ENCODE measurements around the gene EPO.

Gene EPO

DNA sequence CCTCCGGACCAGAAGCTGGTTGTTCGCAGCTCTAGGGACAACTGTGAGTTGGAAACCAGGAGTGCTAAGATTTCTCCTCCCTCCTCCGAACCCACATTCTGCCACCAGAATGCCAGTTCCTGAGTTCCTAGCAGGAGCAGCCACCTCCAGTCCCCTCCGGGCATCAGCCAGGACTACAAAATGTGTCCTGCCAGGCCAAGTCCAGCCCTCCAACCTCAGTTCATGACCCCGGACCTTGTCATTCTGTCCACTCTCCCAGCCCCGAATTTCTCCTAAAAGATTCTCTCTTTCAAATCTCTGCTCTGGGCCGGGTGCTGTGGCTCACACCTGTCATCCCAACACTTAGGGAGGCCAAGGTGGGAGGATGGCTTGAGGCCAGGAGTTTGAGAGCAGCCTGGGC, 15.5 kb downstream of the EPO start:
- no peak for TF ChIP-seq ZFX (IDR thresholded peaks at IDR 0.05; ENCODE audit: borderline replicate concordance)
- TF ChIP-seq, protein P1, sequence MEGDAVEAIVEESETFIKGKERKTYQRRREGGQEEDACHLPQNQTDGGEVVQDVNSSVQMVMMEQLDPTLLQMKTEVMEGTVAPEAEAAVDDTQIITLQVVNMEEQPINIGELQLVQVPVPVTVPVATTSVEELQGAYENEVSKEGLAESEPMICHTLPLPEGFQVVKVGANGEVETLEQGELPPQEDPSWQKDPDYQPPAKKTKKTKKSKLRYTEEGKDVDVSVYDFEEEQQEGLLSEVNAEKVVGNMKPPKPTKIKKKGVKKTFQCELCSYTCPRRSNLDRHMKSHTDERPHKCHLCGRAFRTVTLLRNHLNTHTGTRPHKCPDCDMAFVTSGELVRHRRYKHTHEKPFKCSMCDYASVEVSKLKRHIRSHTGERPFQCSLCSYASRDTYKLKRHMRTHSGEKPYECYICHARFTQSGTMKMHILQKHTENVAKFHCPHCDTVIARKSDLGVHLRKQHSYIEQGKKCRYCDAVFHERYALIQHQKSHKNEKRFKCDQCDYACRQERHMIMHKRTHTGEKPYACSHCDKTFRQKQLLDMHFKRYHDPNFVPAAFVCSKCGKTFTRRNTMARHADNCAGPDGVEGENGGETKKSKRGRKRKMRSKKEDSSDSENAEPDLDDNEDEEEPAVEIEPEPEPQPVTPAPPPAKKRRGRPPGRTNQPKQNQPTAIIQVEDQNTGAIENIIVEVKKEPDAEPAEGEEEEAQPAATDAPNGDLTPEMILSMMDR (IDR thresholded peaks at IDR 0.05) = no peak
- H3K27ac ChIP-seq = no peak overlapping the region

DNA sequence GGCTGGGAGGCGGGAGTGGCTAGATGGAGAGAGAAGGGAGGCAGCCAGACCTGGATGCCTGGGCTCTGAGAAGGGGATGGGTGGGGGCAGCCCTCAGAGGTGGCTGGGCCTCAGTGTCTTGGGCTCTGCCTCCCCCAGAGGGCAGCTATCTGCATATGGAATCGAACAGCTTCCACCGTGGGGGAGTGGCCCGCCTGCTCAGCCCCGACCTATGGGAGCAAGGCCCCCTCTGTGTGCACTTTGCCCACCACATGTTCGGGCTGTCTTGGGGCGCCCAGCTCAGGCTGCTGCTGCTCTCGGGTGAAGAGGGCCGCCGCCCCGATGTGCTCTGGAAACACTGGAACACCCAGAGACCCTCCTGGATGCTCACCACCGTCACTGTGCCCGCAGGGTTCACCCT, 16.4 kb downstream of the EPO start:
- TF ChIP-seq, protein P1 (IDR thresholded peaks at IDR 0.05) = no peak
- TF ChIP-seq ZFX (IDR thresholded peaks at IDR 0.05; ENCODE audit: borderline replicate concordance) = no peak
- no peak overlapping the region for H3K27ac ChIP-seq

DNA sequence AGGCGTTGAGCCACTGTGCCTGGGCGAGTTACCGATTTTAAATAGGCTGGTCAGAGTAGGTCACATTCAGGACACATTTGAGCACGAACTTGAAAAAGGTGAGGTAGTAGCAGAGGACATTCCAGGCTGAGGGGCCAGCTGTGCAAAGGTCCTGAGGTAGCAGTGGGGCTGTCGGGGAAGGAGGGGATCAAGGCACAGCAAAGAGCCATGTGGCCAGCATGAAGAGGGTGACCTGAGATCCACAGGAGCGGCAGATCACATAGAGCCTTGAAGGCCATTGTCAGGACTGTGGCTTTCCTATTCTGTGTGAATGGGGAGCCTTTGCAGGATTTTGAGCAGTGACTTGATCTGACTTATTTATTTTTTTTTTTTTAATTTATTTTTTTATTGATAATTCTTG, 19.7 kb downstream of the EPO start:
- TF ChIP-seq, protein P1 (IDR thresholded peaks at IDR 0.05) = no peak
- no peak overlapping the region for H3K27ac ChIP-seq

DNA sequence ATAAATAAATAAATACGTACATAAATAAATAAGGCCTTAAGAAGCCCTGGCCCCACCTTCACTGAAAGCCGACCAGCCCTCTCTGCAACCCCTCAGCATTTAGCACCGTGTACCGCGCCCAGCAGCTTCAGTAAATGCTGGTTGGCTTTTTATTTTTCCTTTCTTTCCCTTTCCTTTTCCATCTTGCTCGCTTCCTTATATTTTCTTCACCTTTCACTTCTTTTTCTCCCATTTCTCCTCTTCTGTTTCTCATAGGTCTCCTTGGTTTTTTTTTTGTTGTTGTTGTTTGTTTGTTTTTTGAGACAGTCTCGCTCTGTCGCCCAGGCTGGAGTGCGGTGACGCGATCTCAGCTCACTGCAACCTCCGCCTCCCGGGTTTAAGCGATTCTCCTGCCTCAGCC, 24.3 kb downstream of the EPO start:
- no peak overlapping the region for H3K27ac ChIP-seq
- no peak for TF ChIP-seq ZFX (IDR thresholded peaks at IDR 0.05; ENCODE audit: borderline replicate concordance)
- TF ChIP-seq, protein P1 (IDR thresholded peaks at IDR 0.05) = no peak

DNA sequence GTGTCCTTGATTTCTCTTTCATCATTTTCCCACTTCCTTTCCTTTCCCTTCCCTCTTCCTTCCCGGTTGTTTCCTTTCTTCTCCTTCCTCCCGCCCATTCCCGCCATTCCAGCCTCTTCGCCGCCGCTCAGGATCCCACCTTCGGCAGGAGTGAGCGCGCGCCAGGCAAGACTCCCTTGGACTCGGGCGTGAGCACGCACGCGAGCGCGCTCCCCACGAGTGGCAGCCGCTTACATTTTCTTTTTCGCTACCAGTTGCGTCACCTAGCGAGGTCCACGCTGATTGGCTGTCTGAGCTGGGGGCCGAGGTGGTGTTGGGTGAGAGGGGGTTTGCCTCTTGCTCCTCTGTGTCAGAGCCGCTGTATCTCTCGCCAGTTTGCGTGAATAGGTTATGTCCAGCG, 24.9 kb downstream of the EPO start:
- no peak overlapping the region for H3K27ac ChIP-seq
- TF ChIP-seq ZFX (IDR thresholded peaks at IDR 0.05; ENCODE audit: borderline replicate concordance) = no peak
- TF ChIP-seq, protein P1 (IDR thresholded peaks at IDR 0.05) = no peak

DNA sequence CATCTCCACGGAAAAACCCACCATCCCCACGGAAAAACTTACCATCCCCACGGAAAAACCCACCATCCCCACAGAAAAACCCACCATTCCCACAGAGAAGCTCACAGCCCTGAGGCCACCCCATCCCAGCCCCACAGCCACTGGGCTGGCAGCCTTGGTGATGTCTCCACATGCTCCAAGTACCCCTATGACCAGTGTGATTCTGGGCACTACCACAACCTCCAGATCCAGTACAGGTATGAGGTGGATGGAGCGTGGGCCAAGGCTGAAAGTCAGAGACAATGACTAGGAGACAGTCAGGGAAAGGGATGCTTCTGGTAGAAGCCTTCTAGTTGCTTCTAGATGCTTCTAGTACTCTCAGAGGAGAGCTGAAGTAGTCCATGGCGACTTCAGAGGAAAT, 32.7 kb downstream of the EPO start:
- no peak overlapping the region for H3K27ac ChIP-seq
- TF ChIP-seq, protein P1 (IDR thresholded peaks at IDR 0.05) = no peak
- TF ChIP-seq ZFX (IDR thresholded peaks at IDR 0.05; ENCODE audit: borderline replicate concordance) = no peak

DNA sequence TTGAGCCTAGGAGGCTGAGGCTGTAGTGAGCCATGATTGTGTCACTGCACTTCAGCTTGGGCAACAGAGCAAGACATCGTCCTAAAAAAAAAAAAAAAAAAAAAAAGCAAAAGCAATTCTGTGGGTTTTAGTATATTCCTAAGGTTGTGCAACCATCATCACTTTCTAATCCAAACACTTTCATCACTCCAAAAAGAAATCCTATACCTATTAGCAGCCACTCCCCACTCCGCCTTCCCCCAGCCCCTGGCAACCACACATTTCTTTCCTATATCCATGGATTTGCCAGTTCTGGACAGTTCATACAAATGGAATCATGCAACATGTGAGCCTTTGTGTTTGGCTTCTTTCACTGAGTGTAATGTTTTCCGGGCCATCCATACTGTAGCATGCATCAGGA, 33.5 kb downstream of the EPO start:
- TF ChIP-seq ZFX (IDR thresholded peaks at IDR 0.05; ENCODE audit: borderline replicate concordance) = no peak
- TF ChIP-seq, protein P1 (IDR thresholded peaks at IDR 0.05) = no peak

More for the DNA sequence above, 33.5 kb downstream of the EPO start:
- no peak overlapping the region for H3K27ac ChIP-seq
